PC-9 (cell line): ENCODE results near the gene METTL8. TPM values are rescaled to one million over a fixed set of nuclear protein-coding genes. Genes with fewer than 3 reads are reported as not detected.

Experiments
- BruUV-seq: library from RNA; stranded (reverse); fragments of 400-500 nt; replicated peaks from 2 replicates; lab custom pipeline; 2021; lab: Mats Ljungman, UMichigan
- CTCF ChIA-PET: fragments of 300-600 bp; sonication (Branson Sonifier 250); formaldehyde crosslinking; loops from one replicate; lab custom pipeline; 2022; ENCODE audit warnings: antibody characterized with exemption; lab: Charles Lee
- POLR2A ChIA-PET: fragments of 300-600 bp; sonication (Branson Sonifier 250); formaldehyde crosslinking; loops from one replicate; lab custom pipeline; 2022; ENCODE audit warnings: antibody characterized with exemption; ENCODE audit not compliant: unreplicated experiment; lab: Charles Lee
- DNase-seq, 2 experiments: peaks; one replicate each; pipeline versions ENCODE4 v3.0.0 to v3.0.0-alpha.2; 2015 to 2022; ENCODE audit warnings: mixed read lengths in 1 of 2
- H2AFZ ChIP-seq: fragments of 200-600 bp; sonication (generic); 2 replicates; pipeline ENCODE4 v1.8.1; 2017; ENCODE audit warnings: antibody characterized with exemption
- H3F3A ChIP-seq: fragments of 200-600 bp; sonication (generic); 2 replicates; pipeline ENCODE4 v1.8.1; 2017; ENCODE audit warnings: antibody characterized with exemption, mild to moderate bottlenecking, low read depth; ENCODE audit not compliant: insufficient read depth
- H3K27ac ChIP-seq: fragments of 200-600 bp; sonication (generic); 2 replicates; pipeline ENCODE4 v1.6.1; 2016; ENCODE audit warnings: mixed run types
- H3K27me3 ChIP-seq: fragments of 200-600 bp; sonication (generic); 2 replicates; pipeline ENCODE4 v1.6.1; 2016; ENCODE audit warnings: low read depth, mixed run types; ENCODE audit not compliant: insufficient read depth
- H3K36me3 ChIP-seq: fragments of 200-600 bp; sonication (generic); 2 replicates; pipeline ENCODE4 v1.6.1; 2016; ENCODE audit warnings: low read depth, mixed run types
- H3K4me1 ChIP-seq: fragments of 200-600 bp; sonication (generic); replicated peaks from 2 replicates; pipeline ENCODE4 v1.6.1; 2016; ENCODE audit warnings: mixed run types; ENCODE audit not compliant: insufficient read depth
- H3K4me2 ChIP-seq: fragments of 200-600 bp; sonication (generic); 2 replicates; pipeline ENCODE4 v1.6.1; 2017; ENCODE audit warnings: mixed run types
- H3K4me3 ChIP-seq: fragments of 200-600 bp; sonication (generic); 2 replicates; pipeline ENCODE4 v1.6.1; 2016; ENCODE audit warnings: mixed run types
- H3K79me2 ChIP-seq: fragments of 200-600 bp; sonication (generic); 2 replicates; pipeline ENCODE4 v1.6.1; 2017; ENCODE audit warnings: low read depth, mixed run types
- H3K9me2 ChIP-seq: fragments of 200-600 bp; sonication (generic); 2 replicates; pipeline ENCODE4 v1.8.1; 2017; ENCODE audit warnings: mild to moderate bottlenecking; ENCODE audit not compliant: insufficient read depth
- H3K9me3 ChIP-seq: fragments of 200-600 bp; sonication (generic); 2 replicates; pipeline ENCODE4 v1.8.1; 2016; ENCODE audit warnings: low read depth; ENCODE audit not compliant: insufficient read depth
- H4K20me1 ChIP-seq: fragments of 200-600 bp; sonication (generic); 2 replicates; pipeline ENCODE4 v1.8.1; 2017; ENCODE audit not compliant: insufficient read depth
- CTCF ChIP-seq: fragments of 200-600 bp; sonication (generic); conservative IDR thresholded peaks from 2 replicates; pipeline ENCODE4 v1.6.1; 2017; ENCODE audit warnings: mixed run types, antibody characterized with exemption, mild to moderate bottlenecking, moderate library complexity
- EZH2 ChIP-seq: fragments of 200-600 bp; sonication (generic); IDR thresholded peaks from 2 replicates; pipeline ENCODE4 v1.8.0; 2017; ENCODE audit warnings: antibody characterized with exemption, low read depth
- intact Hi-C: fragments of 100-400 bp; cut with micrococcal nuclease; formaldehyde crosslinking; loops from one replicate; pipeline ENCODE4 v1.10.0; 2022; ENCODE audit not compliant: unreplicated experiment
- total RNA-seq: library from RNA; stranded (reverse); gene quantifications from 2 replicates; pipeline ENCODE4 v1.2.3, GENCODE V29; 2021

METTL8 gene
- total RNA-seq, 1 experiment from 2014 or later, result 21.8 TPM

GRCh38 chr2:171410624-171411023 is 23.2 kb downstream of the METTL8 start:
- no peaks in the 10 kb centered on the region for H3K27me3 ChIP-seq
- no TSS peak for BruUV-seq
- intact Hi-C loops, result loop anchor here (5.0 kb wide), 1 partner anchor 378 kb away; no protein-coding TSS in a partner anchor

GRCh38 chr2:171410101-171410500 is 23.7 kb downstream of the METTL8 start:
- Histone ChIP-seq H3K4me1 (peaks cover 18% of the 10 kb centered on the region), H3K27ac (0 out of 2 replicates have a peak overlapping the region, but pooled peaks have one; percentile 2), H3K9me2 (no peaks in the 10 kb centered on the region; the same call in 1 of the 2 replicates), H4K20me1 (no peaks in the 10 kb centered on the region), H3K4me3 (no peak overlapping the region), H2AFZ (no peak overlapping the region), H3F3A (no peaks in the 10 kb centered on the region; the same call in 1 of the 2 replicates), H3K36me3 (no peaks in the 10 kb centered on the region), H3K79me2 (peaks cover 14% of the 10 kb centered on the region), H3K27me3 (no peaks in the 10 kb centered on the region), H3K4me2 (peak overlapping the region; percentile 2; the same call in 1 of the 2 replicates), H3K9me3 (peaks cover 14% of the 10 kb centered on the region; the same call in 1 of the 2 replicates)
- peak in 1 of 2 experiments; percentile 21 for DNase-seq
- ChIA-PET POLR2A (interaction anchor here (0.5 to 0.6 kb wide), 3 partner anchors 249 to 518 kb away, joined by 3 to 6 read pairs (median 5); no protein-coding TSS in a partner anchor), CTCF (interaction anchor here (0.7 to 0.8 kb wide), 2 partner anchors 275 to 437 kb away, joined by 3 read pairs; no protein-coding TSS in a partner anchor)
- BruUV-seq, result no TSS peak
- intact Hi-C loops, result loop anchor here (5.0 kb wide), 1 partner anchor 378 kb away; no protein-coding TSS in a partner anchor
- TF ChIP-seq EZH2 (no peak), CTCF (no peak)

More at GRCh38 chr2:171410624-171411023, 23.2 kb downstream of the METTL8 start:
- Histone ChIP-seq H2AFZ (no peak overlapping the region), H3K4me2 (peak overlapping the region; percentile 2; the same call in 1 of the 2 replicates), H3K9me3 (peaks cover 11% of the 10 kb centered on the region; the same call in 1 of the 2 replicates), H3K4me3 (no peak overlapping the region), H3K9me2 (no peaks in the 10 kb centered on the region; the same call in 1 of the 2 replicates), H4K20me1 (no peaks in the 10 kb centered on the region), H3K4me1 (peaks cover 18% of the 10 kb centered on the region), H3F3A (no peaks in the 10 kb centered on the region; the same call in 1 of the 2 replicates), H3K36me3 (no peaks in the 10 kb centered on the region), H3K27ac (peak overlapping the region; percentile 2; the same call in 1 of the 2 replicates), H3K79me2 (peaks cover 14% of the 10 kb centered on the region)
- no peak for DNase-seq
- CTCF ChIA-PET, result interaction anchor here (0.6 to 0.8 kb wide), 2 partner anchors 215 to 275 kb away, joined by 3 to 4 read pairs; no protein-coding TSS in a partner anchor
- POLR2A ChIA-PET, result no interaction called here
- no peak for TF ChIP-seq EZH2
- TF ChIP-seq CTCF, result no peak

- TF ChIP-seq EZH2 (no peak), CTCF (no peak)
- ChIA-PET CTCF (interaction anchor here (0.7 kb wide), 1 partner anchor 437 kb away, joined by 3 read pairs; no protein-coding TSS in a partner anchor), POLR2A (interaction anchor here (0.6 kb wide), 2 partner anchors 248 to 448 kb away, joined by 3 to 5 read pairs; no protein-coding TSS in a partner anchor)
- DNase-seq, result no peak
- Histone ChIP-seq H4K20me1 (no peaks in the 10 kb centered on the region), H3K4me2 (no peak overlapping the region), H3K79me2 (peaks cover 14% of the 10 kb centered on the region), H3K9me3 (peaks cover 14% of the 10 kb centered on the region; the same call in 1 of the 2 replicates), H2AFZ (no peak overlapping the region), H3K9me2 (no peaks in the 10 kb centered on the region; the same call in 1 of the 2 replicates), H3K4me1 (peaks cover 20% of the 10 kb centered on the region), H3K27ac (no peak overlapping the region), H3K27me3 (no peaks in the 10 kb centered on the region), H3K4me3 (no peak overlapping the region), H3F3A (no peaks in the 10 kb centered on the region; the same call in 1 of the 2 replicates), H3K36me3 (no peaks in the 10 kb centered on the region)
- intact Hi-C loops, result no loop called here
- no TSS peak for BruUV-seq
Measured at GRCh38 chr2:171409436-171409971, 24.3 kb downstream of the METTL8 start.
